ENCODE data around the gene RAVER2.
"Not testable (repeated sequence)": the region's sequence is repeated elsewhere in the genome, so short reads cannot be mapped to it uniquely, and the experiment has no call there.

The RAVER2 gene

GRCh38 chr1:64733581-64734286, 11.1 kb upstream of the RAVER2 start:
- no peak overlapping the region for H3K4me3 ChIP-seq (ENCODE audit: low read depth, low read length)
- TF ChIP-seq, protein P1, sequence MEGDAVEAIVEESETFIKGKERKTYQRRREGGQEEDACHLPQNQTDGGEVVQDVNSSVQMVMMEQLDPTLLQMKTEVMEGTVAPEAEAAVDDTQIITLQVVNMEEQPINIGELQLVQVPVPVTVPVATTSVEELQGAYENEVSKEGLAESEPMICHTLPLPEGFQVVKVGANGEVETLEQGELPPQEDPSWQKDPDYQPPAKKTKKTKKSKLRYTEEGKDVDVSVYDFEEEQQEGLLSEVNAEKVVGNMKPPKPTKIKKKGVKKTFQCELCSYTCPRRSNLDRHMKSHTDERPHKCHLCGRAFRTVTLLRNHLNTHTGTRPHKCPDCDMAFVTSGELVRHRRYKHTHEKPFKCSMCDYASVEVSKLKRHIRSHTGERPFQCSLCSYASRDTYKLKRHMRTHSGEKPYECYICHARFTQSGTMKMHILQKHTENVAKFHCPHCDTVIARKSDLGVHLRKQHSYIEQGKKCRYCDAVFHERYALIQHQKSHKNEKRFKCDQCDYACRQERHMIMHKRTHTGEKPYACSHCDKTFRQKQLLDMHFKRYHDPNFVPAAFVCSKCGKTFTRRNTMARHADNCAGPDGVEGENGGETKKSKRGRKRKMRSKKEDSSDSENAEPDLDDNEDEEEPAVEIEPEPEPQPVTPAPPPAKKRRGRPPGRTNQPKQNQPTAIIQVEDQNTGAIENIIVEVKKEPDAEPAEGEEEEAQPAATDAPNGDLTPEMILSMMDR (IDR thresholded peaks at IDR 0.05; ENCODE audit: borderline replicate concordance, insufficient read depth, low read depth, low read length): no peak

DNA sequence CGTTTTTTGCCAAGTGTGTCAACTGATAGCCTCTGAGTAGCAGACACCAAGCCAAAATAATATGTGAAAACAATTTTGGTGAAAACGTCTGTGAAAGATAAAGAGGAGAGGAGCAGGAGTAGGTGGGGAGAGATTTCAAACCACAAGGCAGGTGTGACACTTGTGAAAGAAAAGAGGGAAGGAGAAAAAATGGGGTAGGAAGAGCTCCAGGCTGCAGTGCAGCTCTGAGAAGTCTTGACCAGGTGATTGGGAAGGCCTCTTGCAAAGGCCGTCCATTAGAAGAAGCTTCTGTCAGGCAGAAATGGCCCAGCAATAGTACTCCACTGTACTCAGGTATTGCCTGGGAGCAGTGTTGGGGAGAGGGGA, 10.6 kb upstream of the RAVER2 start:
- TF ChIP-seq, protein P1 (IDR thresholded peaks at IDR 0.05; ENCODE audit: borderline replicate concordance, insufficient read depth, low read depth, low read length): no peak
- H3K4me3 ChIP-seq (ENCODE audit: low read depth, low read length): no peak overlapping the region

DNA sequence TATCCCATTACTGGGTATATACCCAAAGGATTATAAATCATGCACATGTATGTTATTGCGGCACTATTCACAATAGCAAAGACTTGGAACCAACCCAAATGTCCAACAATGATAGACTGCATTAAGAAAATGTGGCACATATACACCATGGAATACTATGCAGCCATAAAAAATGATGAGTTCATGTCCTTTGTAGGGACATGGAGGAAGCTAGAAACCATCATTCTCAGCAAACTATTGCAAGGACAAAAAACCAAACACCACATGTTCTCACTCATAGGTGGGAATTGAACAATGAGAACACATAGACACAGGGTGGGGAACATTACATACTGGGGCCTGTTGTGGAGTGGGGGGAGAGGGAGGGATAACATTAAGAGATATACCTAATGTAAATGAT, 4.2 kb upstream of the RAVER2 start:
- not testable (repeated sequence) for H3K4me3 ChIP-seq (ENCODE audit: low read depth, low read length)

DNA sequence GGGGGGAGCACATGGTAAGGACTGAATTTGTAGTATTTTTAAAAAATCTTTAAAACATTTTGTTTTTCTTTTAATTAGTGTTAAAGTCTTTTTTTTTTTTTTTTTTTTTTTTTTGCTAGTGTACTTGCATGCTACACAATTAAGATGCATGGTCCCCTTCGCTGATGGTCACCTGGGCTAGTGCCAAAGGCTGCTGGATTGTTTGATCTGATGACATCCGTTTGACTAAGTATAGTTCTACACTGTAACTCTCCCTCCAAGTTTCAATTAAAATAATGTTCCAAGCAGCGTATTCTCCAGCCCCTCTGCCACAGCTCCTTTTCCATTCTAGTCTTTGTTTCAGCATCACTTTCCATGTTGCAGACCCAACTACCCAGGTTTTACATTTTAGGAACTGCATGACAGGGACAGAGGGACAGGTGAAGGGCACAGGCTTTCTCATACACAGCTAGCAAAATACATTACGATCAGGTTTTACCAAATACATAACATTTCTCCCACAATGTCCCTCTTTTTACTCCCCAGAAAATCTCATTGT, 852 bp upstream of the RAVER2 start:
- TF ChIP-seq, protein P1 (IDR thresholded peaks at IDR 0.05; ENCODE audit: borderline replicate concordance, insufficient read depth, low read depth, low read length): no peak
- no peak overlapping the region for H3K4me3 ChIP-seq (ENCODE audit: low read depth, low read length)

GRCh38 chr1:64745181-64745985, 508 bp downstream of the RAVER2 start:
- TF ChIP-seq, protein P1 (IDR thresholded peaks at IDR 0.05; ENCODE audit: borderline replicate concordance, insufficient read depth, low read depth, low read length): no peak
- no peak overlapping the region for H3K4me3 ChIP-seq (ENCODE audit: low read depth, low read length)

GRCh38 chr1:64745986-64746940, 1.4 kb downstream of the RAVER2 start:
- H3K4me3 ChIP-seq (ENCODE audit: low read depth, low read length): no peak overlapping the region
- TF ChIP-seq, protein P1 (IDR thresholded peaks at IDR 0.05; ENCODE audit: borderline replicate concordance, insufficient read depth, low read depth, low read length): no peak

GRCh38 chr1:64748222-64748621, 3.3 kb downstream of the RAVER2 start:
- TF ChIP-seq, protein P1 (IDR thresholded peaks at IDR 0.05; ENCODE audit: borderline replicate concordance, insufficient read depth, low read depth, low read length): no peak

More at GRCh38 chr1:64748222-64748621, 3.3 kb downstream of the RAVER2 start:
- no peak overlapping the region for H3K4me3 ChIP-seq (ENCODE audit: low read depth, low read length)

Data from GM12875 (cell line).